NK-92 (cell line): ENCODE measurements around the gene NOL4L.
"Not testable (repeated sequence)": the region's sequence is repeated elsewhere in the genome, so short reads cannot be mapped to it uniquely, and the experiment has no call there.

ENCODE experiments used
- DNase-seq: peaks from one replicate; lab custom pipeline; 2025; ENCODE audit not compliant: unreplicated experiment; lab: John Stamatoyannopoulos, UW

NOL4L gene

DNA sequence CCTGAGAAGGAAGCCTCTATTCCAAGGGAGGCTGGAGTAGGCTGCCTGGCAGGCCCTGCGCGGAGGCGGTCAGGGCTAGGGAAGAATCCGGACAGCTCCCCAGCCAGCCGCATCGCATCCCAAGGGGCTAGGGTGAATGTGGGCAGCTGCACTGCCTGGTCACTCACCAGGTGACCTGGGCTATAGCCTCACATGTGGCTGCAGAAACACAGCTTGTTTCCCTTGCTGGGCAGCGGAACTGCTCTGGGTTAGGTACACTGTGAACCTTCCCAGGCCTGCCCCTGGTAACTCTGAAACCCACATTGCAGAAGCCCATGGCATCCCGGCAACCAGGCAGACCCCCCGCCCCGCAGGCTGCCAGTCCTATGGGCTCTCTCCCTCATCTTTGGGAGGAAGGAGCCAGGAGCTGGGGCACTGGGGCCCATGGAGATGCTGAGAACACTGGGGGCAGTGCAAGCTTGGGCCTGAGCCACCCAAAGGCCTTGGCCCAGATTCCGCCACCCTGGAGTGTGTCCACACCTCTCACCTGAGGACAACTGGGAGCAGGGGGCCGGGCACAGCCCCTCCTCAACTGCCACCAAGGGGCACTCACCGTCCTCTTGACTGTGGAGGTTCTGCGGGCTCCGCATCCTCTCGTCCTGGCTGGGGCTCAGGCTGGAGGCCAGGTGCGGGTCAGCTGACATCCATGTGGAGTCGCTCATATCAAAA is 111.0 kb downstream of the NOL4L start:
- DNase-seq = no peak

DNA sequence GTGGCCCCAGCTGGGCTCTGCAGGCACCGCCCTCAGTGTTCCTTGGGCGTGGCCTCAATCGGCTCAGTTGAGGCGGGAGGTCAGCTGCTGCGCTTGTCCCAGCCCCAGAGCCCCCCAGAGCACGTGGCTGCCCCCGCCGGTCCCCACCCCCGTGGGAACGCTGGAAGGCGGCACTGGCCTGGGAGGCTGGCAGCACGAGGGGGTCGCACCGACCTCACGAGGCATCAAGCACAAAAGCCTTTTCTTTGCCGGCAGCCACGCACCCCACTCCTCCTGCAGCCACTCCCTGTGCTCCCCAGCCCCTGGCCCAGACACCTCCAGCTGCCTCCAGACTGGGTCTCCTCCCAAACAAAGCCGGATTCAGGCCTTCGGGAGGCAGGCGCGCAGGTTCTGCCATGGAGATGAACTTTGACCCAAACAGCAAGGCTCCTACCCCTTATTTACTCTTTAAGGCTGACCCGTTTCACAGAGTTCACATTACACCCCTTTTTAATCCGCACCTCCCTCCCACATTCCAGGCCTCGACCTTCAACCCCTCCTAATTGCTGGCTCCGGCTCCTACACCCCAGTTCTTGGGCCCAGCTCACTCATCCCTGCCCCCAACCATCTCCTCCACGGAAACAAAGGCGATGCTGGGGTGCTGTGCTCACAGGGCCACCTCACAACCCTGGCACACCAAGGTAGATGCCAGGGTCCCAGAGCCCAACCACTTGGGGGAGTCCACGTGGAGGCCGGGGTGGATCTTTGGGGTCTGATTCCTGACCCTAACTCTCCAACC is 111.7 kb downstream of the NOL4L start:
- no peak for DNase-seq

DNA sequence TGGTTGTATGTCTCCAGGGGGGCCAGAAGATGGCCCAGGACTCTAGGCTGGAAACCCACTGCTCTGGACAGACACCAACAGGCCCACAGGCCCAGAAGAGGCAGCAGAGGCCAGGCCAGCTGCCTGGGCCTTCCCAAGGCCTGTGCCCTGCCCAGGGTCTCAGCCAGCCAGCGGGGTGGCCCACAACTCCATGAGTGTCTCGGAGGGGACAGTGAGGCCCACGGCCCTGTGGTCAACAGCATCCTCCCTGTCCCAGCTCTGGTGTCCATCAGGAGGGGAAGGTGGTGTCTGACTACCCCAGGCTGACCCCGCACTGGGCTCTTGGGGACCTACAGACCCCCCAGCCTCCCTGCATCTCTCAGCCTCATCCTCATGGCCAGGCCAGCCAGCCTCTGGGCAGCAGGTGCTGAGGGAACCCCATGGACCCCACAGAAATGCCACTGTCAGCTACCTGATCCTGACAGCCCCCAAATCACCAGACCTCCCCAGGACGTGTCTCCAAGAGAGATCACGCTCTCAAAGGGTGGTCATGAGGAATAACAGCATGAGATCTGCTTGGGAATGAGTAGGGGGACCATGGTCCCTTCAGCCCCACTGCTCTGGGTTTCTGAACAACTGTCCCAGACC is 112.4 kb downstream of the NOL4L start:
- DNase-seq = no peak

DNA sequence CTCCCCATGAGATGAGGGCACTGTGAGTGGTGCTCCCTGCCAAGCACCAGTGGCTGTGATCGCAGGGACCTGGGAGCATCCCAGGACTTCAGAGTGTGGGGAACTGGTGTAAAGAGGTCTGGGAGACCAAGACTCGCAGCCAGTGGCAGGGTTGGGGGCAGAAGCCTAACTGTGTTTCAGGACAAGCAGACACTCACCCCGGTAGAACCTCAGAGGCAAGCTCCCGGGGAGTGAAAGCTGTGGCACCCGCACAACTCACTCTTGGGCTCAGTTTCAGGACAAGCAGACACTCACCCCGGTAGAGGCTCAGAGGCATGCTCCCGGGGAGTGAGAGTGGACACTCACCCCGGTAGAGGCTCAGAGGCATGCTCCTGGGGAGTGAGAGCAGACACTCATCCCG is 114.2 kb downstream of the NOL4L start:
- no peak for DNase-seq

DNA sequence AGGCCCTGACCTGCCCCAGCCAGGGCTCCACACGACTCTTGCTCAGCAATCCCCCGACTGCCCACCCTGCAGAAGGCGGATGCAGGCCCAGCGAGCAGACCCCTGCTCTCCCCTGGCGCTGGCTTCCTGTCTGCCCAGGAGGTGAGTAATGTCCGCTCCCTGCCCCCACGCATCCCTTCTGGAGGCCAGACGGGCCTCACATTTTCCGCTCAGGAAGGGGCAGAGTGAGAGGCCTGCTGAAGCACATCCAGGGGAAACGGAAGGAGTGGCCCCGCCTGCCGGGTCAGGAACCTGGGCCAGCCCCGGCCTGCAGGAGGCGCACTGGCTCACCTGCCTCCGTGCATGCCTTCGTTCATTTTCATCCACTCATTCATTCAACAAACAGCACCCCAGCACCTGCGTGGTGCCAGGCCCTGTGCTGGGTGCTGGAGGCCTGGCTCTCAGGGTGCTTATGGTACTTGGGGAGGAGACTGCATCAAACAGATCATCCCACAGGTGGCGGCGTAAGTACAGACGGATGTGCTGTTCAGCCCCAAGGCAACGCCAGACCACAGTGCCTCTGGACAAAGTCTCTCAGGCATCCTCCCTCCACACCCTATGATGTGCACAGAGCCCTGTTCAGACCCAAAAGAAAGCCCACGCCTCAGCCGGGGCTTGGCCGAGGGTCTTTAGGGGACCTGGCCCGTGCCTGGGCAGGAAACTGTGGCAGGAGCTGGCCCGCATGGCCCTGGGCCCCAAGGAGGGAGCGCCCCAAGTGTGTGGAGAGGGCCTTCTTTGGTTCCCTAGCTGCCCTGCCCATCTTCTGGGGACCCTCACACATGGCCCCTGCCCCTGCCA is 114.9 kb downstream of the NOL4L start:
- no peak for DNase-seq

DNA sequence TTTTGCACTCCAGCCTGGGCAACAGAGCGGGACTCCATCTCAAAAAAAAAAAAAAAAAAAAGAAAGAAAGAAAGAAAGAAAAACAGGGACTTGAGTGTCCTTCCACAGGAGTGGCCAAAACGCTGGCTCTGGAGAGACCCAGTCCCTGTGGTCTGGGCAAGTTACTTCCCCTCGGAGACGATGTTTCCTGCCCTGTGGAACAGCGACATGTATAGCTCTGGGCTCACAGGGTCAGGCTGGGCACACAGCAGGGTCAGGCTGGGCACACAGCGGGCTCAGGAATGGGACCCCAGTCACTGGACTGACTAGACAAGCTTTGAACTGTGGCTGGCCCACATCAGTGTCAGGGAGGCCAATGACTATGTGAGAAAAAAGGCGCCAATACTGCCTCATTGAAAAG is 116.3 kb downstream of the NOL4L start:
- no peak for DNase-seq

DNA sequence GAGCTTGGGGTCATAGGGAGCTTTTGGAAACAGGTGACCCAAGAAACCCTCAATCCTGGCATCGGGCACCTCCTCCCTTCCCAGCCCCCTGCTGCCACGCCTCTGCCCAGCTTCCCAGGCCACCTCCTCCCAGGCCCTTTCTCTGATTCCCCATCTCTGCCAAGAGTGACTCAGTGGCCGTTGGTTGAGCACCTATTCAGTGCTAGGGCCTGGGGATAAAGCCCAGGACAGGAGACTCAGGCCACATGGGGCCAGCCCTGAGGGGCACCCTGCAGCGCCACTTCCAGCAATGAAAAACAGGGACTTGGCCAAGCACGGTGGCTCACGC is 116.9 kb downstream of the NOL4L start:
- DNase-seq = no peak

DNA sequence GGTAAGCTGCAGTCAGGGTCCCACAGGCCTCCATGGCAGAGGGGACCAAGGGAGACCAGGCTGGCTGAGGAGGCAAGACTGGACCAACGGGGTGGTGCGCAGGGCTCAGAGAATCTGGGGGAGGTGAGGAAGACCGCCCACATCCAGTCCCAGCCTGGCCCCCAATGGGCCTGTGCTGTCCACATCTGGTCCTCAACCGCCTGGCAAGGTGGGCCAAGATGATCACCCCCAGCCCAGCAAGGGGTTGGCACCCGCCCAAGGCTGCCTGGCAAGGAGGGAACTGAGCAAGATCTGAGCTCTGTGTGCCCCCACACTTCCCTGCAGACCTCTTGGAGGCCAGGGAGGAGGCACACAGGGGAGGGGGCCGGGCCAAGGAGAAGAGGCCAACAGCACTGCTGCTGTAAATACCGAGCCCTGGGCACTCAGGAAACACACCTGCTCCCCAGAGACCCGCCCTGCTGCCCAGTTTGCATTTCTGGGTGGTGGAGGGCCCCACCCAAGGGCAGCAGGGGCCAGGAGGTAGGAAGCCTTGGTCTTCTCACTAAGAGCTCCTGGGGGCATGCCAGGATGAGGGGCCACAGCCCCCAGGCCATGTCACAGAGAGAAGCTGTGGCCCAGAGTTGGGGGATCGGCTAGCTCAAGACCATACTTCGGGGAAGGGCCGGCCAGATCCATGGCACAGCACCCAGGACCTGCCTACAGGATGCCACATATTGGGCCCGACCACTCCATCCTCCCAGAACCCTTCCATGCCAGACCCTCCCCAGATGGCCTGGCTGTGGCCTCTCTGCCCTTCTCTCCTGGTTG is 117.4 kb downstream of the NOL4L start:
- no peak for DNase-seq

DNA sequence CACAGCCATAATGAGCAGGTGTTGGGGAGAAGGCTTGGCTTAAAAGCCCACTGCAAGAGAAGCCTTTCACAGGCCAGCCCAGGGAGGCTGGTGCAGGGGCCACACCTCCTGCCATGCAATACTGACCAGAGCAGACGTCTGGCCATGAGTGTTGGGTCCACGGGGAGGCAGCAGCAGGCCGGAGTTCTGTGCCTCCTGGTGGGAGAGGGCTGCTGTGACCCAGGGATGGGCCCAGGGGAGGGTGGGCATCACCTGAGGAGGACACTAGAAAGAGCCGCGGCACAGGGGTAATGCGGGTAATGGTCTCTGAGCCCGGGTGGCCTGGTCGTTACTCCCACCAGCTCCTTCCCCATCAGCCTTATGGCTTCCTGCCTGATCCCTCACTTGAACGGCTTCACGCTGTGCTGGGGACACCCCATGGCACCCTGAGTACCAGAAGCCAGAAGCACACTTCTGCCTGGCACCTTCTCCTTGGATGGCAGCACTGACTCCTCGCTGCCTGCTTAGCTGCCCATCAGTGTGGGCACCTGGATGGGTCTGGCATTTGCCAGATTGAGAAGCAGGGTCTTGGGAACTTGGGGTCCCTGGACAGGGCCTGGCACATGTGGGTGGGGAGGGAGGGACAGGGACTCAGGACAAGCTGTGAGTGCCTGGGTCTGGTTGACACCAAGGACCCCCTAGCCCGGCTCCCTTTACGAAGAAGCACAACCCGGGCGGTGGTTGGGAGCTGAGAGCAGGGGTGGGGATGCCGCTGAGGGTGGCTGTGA is 118.2 kb downstream of the NOL4L start:
- DNase-seq = no peak

DNA sequence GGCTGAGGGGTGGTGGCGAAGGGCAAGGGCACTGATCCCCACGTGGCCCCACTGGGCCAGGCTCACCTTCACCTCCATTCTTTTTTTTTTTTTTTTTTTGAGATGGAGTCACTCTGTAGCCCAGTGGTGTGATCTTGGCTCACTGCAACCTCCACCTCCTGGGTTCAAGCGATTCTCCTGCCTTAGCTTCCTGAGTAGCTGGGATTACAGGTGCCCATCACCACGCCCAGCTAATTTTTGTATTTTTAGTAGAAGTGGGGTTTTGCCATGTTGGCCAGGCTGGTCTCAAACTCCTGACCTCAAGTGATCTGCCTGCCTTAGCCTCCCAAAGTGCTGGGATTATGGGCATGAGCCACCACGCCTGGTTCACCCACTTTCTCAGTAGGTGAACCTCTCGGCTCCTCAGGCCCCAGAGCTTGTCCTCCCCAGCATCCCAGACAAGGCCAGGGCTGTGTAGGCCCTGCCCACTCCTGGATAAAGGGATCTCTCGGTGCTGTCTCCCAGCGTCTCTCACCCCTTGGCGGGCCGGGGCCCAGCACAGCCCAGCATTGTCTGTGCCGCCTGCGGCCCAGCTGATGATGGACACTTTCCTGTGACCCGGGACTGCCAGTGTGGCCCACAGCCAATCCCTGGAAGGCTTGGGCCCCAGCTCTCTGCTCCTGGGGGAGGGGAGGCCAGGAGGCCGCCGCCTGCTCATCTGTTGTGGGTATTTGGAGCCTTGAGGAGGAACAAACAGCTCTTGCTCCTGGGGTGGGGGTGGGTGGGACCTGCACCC is 119.0 kb downstream of the NOL4L start:
- not testable (repeated sequence) for DNase-seq

DNA sequence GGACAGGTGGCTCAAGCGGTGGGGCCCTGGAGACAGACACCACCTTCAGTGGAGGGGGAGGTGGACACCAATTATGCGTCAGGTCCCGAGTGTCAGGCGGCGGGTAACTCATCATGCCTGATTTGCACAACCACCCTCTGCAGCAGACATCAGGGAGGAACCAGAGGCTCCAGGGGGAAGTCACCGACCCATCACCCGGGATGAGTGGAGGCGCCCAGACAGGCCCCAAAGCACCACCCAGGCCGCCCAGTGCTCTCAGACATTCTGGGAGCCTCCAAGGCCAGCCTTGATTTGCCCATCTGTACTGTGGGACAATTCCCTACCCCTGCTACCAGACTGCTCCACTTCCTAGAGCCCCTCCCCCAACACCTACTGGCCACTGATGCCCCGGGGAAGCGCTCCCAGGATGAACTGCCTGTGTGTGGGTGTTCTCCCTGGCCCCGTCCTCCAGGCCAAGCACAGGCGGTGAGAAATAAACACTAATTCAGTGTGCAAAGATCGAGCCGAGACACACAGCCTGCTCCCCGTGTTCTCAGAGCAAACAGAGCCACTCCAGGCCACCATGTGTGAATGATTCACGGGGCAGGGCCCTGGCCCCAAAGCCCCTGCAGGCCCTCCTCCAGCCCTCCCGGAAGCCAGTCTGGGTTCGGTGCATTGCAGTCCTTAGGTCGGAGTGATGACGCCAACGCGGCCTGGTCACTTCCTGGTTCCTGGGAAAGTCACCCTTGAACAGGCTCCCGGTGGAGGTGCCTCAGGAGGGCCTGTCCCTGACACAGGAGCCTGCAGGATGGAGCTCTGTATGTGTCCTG is 119.8 kb downstream of the NOL4L start:
- DNase-seq = no peak

DNA sequence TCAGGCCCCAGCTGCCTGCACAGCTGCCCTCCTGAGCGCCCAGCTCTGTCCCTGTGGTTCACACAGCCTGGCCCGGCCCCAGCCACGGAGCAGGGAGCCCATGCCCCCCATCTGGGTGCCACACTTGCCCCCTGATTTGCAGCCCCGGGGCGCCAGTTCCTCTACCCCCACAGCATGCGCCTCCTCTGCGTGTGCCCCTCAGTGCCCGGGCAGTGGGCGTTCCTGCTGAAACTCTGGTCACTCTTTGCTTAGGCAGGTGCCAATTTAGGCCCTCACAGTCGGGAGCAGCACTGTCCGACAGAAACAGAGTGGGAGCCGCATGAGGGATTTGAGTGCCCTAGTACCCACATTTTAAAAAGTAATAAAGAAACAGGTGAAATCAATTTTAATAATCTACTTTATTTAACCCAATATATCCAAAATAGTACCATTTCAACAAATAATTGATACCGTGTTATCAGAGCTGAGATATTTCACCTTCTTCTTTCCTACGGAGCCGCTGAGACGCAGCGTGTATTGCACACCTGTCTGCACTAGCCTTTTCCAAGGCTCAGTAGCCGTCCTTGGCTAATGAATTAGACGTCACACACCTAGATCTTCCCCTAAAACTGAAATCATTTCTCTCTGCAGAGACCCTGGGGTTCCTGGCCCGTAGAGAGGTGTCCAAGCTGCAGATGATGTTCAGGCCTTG is 120.6 kb downstream of the NOL4L start:
- no peak for DNase-seq

DNA sequence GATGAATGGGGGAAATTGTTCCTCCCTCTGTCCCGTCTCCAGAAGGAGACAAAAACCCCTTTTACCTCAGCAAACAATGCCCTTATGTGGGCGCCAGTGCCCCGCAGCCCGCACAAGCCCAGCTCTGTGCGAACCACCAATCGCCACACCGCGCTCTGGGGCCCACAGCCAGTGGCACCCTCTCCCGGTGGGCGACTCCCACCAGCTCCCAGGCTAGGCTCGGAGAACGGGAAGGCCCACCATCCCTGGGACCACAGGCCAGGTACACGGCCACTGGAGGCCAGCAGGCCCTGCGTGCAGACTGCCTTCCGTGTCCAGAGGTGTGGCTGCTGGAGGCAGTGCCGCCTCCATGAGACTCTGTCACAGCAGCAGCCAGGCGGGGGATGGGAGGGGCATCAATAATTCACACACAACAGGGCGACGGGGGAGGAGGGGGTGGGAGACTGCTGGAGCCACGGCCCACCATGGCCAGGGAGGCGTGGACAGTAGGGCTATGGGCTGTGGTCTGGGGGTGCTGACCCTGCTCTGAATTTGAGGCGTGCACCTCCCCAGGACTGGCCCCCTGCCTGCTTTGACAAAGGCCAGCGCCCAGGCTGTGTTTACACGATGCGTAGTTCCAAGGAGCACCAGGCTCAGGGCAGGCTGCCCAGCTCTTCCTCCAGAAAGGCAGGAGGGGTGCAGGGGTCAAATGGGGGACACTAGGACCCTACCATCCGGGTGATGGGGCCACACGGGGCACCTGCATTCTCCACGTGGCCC is 121.3 kb downstream of the NOL4L start:
- no peak for DNase-seq

DNA sequence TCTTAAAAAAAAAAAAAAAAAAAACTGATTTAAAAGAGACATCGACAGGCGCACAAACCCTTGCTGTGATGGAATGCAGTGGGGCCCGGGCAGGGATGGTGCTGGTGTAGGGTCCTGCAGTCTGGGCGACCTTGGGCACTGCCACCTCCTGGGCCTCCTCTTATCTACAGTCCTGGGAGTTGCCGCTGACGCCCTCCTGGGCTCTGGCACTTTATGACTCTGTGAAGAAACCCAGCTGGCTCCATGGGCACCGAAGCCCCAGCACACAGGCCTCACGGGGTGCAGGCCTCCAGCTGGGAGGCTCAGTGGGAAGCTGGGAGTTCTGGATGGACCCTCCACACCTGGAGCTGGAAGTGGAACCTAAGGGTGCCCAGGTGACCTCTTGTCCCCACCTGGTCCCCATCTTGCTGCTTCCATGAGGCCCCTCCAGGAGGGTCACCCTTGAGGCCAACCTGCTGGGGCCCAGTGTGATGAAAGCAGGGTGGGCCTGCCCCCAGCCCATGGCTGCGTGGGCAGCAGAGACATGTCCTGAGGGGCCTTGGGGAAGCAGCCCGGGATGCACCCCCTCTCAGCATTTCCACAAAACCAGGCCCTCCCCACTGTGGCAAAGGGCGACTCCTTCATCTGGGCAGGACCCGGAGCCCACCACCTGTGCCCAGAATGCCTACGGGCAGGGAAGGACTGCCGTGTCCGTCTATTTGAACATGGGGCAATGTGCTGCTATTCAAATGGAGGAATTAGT is 122.1 kb downstream of the NOL4L start:
- no peak for DNase-seq

DNA sequence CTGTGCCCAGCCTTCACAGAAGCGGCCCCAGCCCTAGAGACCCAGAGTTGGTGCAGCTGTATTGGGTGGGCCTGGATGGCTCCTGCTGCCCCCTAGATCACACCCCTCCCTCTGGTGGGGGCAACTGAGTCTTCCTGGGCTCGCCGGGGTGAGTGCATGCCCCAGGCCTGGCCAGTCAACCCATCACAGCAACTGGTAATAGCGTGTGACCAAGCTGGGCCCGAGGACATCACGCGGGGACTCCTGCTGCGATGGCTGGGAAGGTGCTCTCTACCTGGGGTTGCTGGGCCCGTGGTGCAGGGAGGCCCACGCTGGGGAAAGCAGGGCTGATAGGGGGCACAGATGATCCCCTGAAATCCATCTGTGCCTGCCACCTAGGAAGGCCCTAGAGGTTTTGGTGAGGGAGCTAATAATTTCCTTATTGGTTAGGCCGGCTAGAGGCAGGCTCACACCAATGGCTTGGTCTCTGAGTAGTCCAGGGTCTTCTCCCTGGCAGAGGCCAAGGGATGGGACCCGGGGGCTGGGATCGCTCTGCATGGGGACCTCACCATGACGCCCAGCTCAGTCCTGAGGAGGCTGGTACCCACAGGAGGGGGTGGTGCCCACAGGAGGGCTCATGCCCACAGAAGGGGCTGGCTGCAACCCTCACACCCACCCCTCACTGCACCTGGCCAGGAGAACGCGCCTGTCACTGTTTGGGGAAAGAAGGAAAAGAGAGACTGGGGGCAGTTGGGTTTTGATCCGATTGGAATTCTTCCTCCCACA is 123.1 kb downstream of the NOL4L start:
- DNase-seq = no peak
